NCI-H774 (cell line): ENCODE results near the gene PCNT.

Experiments
- DNase-seq: peaks from one replicate; lab custom pipeline; 2025; lab: John Stamatoyannopoulos, UW

The PCNT gene

GRCh38 chr21:46406001-46406400, 82.0 kb downstream of the PCNT start:
- DNase-seq = no peak

GRCh38 chr21:46409641-46410406, 85.9 kb downstream of the PCNT start:
- no peak for DNase-seq

- DNase-seq = no peak
These were observed 86.6 kb downstream of the PCNT start for GRCh38 chr21:46410516-46410915.

GRCh38 chr21:46411236-46411635, 87.3 kb downstream of the PCNT start:
- no peak for DNase-seq

GRCh38 chr21:46411691-46412090, 87.7 kb downstream of the PCNT start:
- DNase-seq = no peak

GRCh38 chr21:46412521-46413364, 88.8 kb downstream of the PCNT start:
- no peak for DNase-seq

- no peak for DNase-seq
These were observed 89.4 kb downstream of the PCNT start for GRCh38 chr21:46413365-46413696.

GRCh38 chr21:46414965-46415275, 91.0 kb downstream of the PCNT start:
- no peak for DNase-seq

- no peak for DNase-seq
These were observed 92.6 kb downstream of the PCNT start for GRCh38 chr21:46416551-46416950.

GRCh38 chr21:46418265-46418946, 94.5 kb downstream of the PCNT start:
- no peak for DNase-seq

GRCh38 chr21:46420241-46421190, 96.6 kb downstream of the PCNT start:
- DNase-seq = no peak

GRCh38 chr21:46421191-46421750, 97.3 kb downstream of the PCNT start:
- DNase-seq = no peak

- DNase-seq = no peak
These were observed 98.0 kb downstream of the PCNT start for GRCh38 chr21:46421756-46422555.

GRCh38 chr21:46422636-46423241, 98.8 kb downstream of the PCNT start:
- DNase-seq = no peak

GRCh38 chr21:46423546-46424038, 99.6 kb downstream of the PCNT start:
- DNase-seq = no peak

GRCh38 chr21:46424039-46424591, 100.2 kb downstream of the PCNT start:
- DNase-seq = no peak

GRCh38 chr21:46424621-46425020, 100.7 kb downstream of the PCNT start:
- no peak for DNase-seq

GRCh38 chr21:46425041-46425440, 101.1 kb downstream of the PCNT start:
- no peak for DNase-seq

- no peak for DNase-seq
These were observed 101.6 kb downstream of the PCNT start for GRCh38 chr21:46425571-46425970.
